ENCODE data around the gene POLDIP3.
"Not testable (repeated sequence)": the region's sequence is repeated elsewhere in the genome, so short reads cannot be mapped to it uniquely, and the experiment has no call there.

Gene POLDIP3

DNA sequence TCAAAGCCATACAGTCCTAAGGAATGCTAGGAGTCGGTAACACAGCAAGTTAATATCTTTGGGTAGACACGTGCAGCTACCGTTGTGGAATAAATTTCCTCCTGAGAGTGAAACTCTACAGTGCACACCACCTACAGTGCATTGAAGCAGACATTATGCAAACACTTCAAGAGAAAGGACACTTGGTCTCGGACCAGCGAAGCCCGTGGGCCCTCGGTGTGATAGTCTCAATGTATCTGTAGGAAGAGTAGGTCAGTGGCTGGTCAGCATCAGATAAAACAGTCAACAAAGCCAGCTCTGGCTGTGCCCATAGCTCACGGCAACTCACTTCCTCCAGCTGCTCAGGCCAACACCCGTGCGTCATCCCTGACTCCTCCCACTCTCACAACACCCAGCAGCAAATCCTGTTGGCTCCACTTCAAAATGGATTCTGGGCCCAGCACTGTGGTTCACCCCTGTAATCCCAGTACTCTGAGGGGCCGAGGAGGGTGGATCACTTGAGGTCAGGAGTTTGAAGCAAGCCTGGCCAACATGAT lies 75.4 kb downstream of the POLDIP3 start:
- not testable (repeated sequence) for DNase-seq

GRCh38 chr22:42537199-42537831 lies 77.4 kb downstream of the POLDIP3 start:
- in situ Hi-C loops (cut with HindIII; ENCODE audit: low pct_ligation_motif_present, low pct_unique_long_range_greater_than_20kb, low sequenced_read_pairs), result not testable (repeated sequence)

More for the DNA sequence above, 75.4 kb downstream of the POLDIP3 start:
- in situ Hi-C loops (cut with HindIII; ENCODE audit: low pct_ligation_motif_present, low pct_unique_long_range_greater_than_20kb, low sequenced_read_pairs), result not testable (repeated sequence)

DNA sequence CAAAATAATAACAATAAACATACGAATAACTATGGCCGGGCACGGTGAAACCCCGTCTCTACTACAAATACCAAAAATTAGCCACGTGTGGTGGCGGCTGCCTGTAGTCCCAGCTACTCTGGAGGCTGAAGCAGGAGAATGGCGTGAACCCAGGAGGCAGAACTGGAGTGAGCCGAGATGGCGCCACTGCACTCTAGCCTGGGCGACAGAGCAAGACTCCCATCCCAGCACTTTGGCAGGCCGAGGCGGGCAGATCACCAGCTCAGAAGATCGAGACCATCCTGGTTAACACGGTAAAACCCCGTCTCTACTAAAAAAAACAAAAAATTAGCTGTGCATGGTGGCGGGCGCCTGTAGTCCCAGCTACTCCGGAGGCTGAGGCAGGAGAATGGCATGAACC lies 78.0 kb downstream of the POLDIP3 start:
- in situ Hi-C loops (cut with HindIII; ENCODE audit: low pct_ligation_motif_present, low pct_unique_long_range_greater_than_20kb, low sequenced_read_pairs); DNase-seq: not testable (repeated sequence)

More at GRCh38 chr22:42537199-42537831, 77.4 kb downstream of the POLDIP3 start:
- not testable (repeated sequence) for DNase-seq

DNA sequence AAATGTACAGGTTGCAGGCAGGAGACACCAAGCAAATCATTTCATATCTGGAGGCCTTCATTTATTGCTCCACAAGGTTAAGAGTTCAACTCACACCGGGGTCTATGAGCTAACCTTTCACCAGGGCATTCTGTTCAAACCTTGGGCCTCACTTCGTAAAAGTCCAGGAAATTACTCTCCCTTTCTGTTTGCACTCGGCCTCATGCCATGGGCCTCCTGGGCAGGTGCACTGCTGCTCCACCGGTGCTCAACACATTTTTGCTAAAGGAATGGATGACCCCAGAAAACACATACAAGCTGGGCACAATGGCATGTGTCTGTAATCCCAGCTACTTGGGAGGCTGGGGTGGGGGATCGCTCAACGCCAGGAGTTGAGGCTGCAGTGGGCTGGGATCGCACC lies 78.5 kb downstream of the POLDIP3 start:
- no peak for DNase-seq
- in situ Hi-C loops (cut with HindIII; ENCODE audit: low pct_ligation_motif_present, low pct_unique_long_range_greater_than_20kb, low sequenced_read_pairs), result no loop called here

DNA sequence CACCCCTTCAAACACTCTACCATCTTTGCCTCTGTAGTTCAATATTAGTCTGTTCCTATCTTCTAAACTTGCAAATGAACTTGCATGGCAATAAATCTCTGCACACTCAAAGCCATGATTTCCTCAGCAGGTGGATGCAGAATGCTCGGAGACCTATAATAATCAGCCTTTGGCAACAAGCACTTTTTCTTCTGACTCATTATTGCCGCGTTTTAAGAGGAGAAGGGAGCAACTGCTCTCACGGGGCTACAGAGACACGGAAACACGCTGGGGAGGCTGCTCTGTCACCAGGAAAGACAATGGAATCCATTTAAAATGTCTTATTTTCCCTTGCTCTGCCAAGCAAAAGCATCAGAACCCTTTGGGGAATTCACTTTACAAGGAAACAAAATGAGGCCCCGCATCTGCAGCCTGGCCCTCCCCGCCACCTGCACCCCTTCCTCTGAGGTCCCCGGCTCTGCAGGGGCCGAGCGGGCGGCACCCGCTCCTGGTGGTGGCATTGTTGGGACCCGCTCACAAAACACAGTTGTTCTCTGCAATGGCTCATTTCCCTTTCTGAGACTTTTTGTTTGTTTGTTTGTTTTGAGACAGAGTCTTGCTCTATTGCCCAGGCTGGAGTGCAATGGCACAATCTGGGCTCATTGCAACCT lies 79.5 kb downstream of the POLDIP3 start:
- in situ Hi-C loops (cut with HindIII; ENCODE audit: low pct_ligation_motif_present, low pct_unique_long_range_greater_than_20kb, low sequenced_read_pairs); DNase-seq: not testable (repeated sequence)

Measured in ACHN (cell line).